Uterus (tissue), 2 donors: ENCODE data around the gene DMAC2.

Source experiments
- CTCF ChIP-seq, 4 experiments: fragments of 200-600 bp in 2 of 4; fragments of 450-650 bp in 2 of 4; sonication (generic) in 2 of 4; IDR thresholded peaks; one replicate each; pipeline ENCODE4 v1.5.1; 2016 to 2019; ENCODE audit warnings: antibody characterized with exemption in 4 of 4, mild to moderate bottlenecking in 2 of 4, moderate library complexity in 1 of 4
- POLR2A ChIP-seq, 2 donors: fragments of 450-650 bp; IDR thresholded peaks; one replicate each; pipeline ENCODE4 v1.6.1; 2016; ENCODE audit warnings: antibody characterized with exemption in 2 of 2, mild to moderate bottlenecking in 1 of 2, moderate library complexity in 1 of 2

GRCh38 chr19:41437944-41438574, 1.7 kb downstream of the DMAC2 start:
- TF ChIP-seq POLR2A (IDR thresholded peaks at IDR 0.05), result no peak
- no peak for TF ChIP-seq CTCF (IDR thresholded peaks at IDR 0.05)
